Mesenchymal stem cell (in vitro differentiated cells and primary cell): ENCODE data around the gene KRT83.

ENCODE experiments used
- DNase-seq: peaks from one replicate; pipeline ENCODE4 v3.0.0-alpha.2; 2013
- H2AFZ ChIP-seq: one replicate; pipeline ENCODE4 v1.6.1; 2013; ENCODE audit warnings: low read depth, mild to moderate bottlenecking, control low read depth, inconsistent platforms, low read length, moderate library complexity
- H2AK5ac ChIP-seq: 2 replicates; pipeline ENCODE4 v1.6.1; 2013; ENCODE audit warnings: low read length, moderate library complexity, mild to moderate bottlenecking, inconsistent platforms; ENCODE audit not compliant: severe bottlenecking
- H2BK120ac ChIP-seq: one replicate; pipeline ENCODE4 v1.6.1; 2013; ENCODE audit warnings: low read depth, mild to moderate bottlenecking, inconsistent platforms, low read length, moderate library complexity
- H2BK12ac ChIP-seq, 2 experiments: one replicate each; pipeline ENCODE4 v1.6.1; 2013; ENCODE audit warnings: inconsistent platforms in 2 of 2, low read length in 2 of 2, mild to moderate bottlenecking in 2 of 2, moderate library complexity in 2 of 2, control low read depth in 1 of 2
- H2BK15ac ChIP-seq: one replicate; pipeline ENCODE4 v1.6.1; 2013; ENCODE audit warnings: mild to moderate bottlenecking, low read depth, inconsistent platforms; ENCODE audit not compliant: poor library complexity, severe bottlenecking
- H2BK5ac ChIP-seq: 2 replicates; pipeline ENCODE4 v1.6.1; 2013; ENCODE audit warnings: low read depth, mild to moderate bottlenecking, low read length, control low read depth, inconsistent platforms; ENCODE audit not compliant: poor library complexity, severe bottlenecking
- H3K14ac ChIP-seq, 2 experiments: one replicate each; pipeline ENCODE4 v1.6.1; 2013; ENCODE audit warnings: inconsistent platforms in 2 of 2, low read length in 2 of 2, control low read depth in 1 of 2, mild to moderate bottlenecking in 1 of 2, moderate library complexity in 1 of 2
- H3K18ac ChIP-seq, 2 experiments: one replicate each; pipeline ENCODE4 v1.6.1; 2013; ENCODE audit warnings: inconsistent platforms in 2 of 2, low read length in 2 of 2, control low read depth in 1 of 2, low read depth in 1 of 2, mild to moderate bottlenecking in 1 of 2
- H3K23ac ChIP-seq, 2 experiments: one replicate each; pipeline ENCODE4 v1.6.1; 2013; ENCODE audit warnings: inconsistent platforms in 2 of 2, low read length in 2 of 2, mild to moderate bottlenecking in 2 of 2, moderate library complexity in 2 of 2, control low read depth in 1 of 2
- H3K27ac ChIP-seq: 2 replicates; pipeline ENCODE4 v1.5.1; 2013; ENCODE audit warnings: mild to moderate bottlenecking, moderate library complexity, low read length, control low read depth, inconsistent platforms; ENCODE audit not compliant: poor library complexity, severe bottlenecking
- H3K27me3 ChIP-seq, 2 experiments: 2 replicates each; pipeline versions ENCODE4 v1.6.1 to v1.7.0; 2013; ENCODE audit warnings: low read length in 2 of 2, mild to moderate bottlenecking in 2 of 2, moderate library complexity in 2 of 2, control low read depth in 1 of 2, inconsistent platforms in 1 of 2; ENCODE audit not compliant: control insufficient read depth in 1 of 2, insufficient read depth in 1 of 2
- H3K36me3 ChIP-seq, 2 experiments: 2 replicates each; pipeline versions ENCODE4 v1.6.1 to v1.7.0; 2013; ENCODE audit warnings: low read length in 2 of 2, control low read depth in 1 of 2, inconsistent platforms in 1 of 2, low read depth in 1 of 2, mild to moderate bottlenecking in 1 of 2; ENCODE audit not compliant: insufficient read depth in 2 of 2, control insufficient read depth in 1 of 2
- H3K4ac ChIP-seq, 2 experiments: one replicate each; pipeline ENCODE4 v1.6.1; 2013; ENCODE audit warnings: inconsistent platforms in 2 of 2, low read length in 2 of 2, mild to moderate bottlenecking in 2 of 2, moderate library complexity in 2 of 2, control low read depth in 1 of 2, low read depth in 1 of 2
- H3K4me1 ChIP-seq: 2 replicates; pipeline ENCODE4 v1.6.1; 2013; ENCODE audit warnings: low read depth, low read length, control low read depth; ENCODE audit not compliant: control insufficient read depth, insufficient read depth
- H3K4me2 ChIP-seq: 2 replicates; pipeline ENCODE4 v1.6.1; 2013; ENCODE audit warnings: low read length, mild to moderate bottlenecking, inconsistent platforms; ENCODE audit not compliant: poor library complexity, severe bottlenecking
- H3K4me3 ChIP-seq, 2 experiments: 2 replicates each; pipeline versions ENCODE4 v1.5.1 to v1.7.0; 2013; ENCODE audit warnings: low read length in 2 of 2, mild to moderate bottlenecking in 2 of 2, control low read depth in 1 of 2, low read depth in 1 of 2; ENCODE audit not compliant: insufficient read depth in 1 of 2
- H3K79me1 ChIP-seq: replicated peaks from 2 replicates; pipeline ENCODE4 v1.6.1; 2013; ENCODE audit warnings: mild to moderate bottlenecking, control low read depth, low read length, inconsistent platforms; ENCODE audit not compliant: poor library complexity, severe bottlenecking
- H3K9ac ChIP-seq: 2 replicates; pipeline ENCODE4 v1.7.0; 2013; ENCODE audit warnings: mild to moderate bottlenecking, low read length, moderate library complexity
- H3K9me3 ChIP-seq: 2 replicates; pipeline ENCODE4 v1.7.0; 2013; ENCODE audit warnings: mild to moderate bottlenecking, low read length; ENCODE audit not compliant: control insufficient read depth
- H4K8ac ChIP-seq: one replicate; pipeline ENCODE4 v1.6.1; 2013; ENCODE audit warnings: inconsistent platforms, mild to moderate bottlenecking, low read length, moderate library complexity
- H4K91ac ChIP-seq: one replicate; pipeline ENCODE4 v1.6.1; 2013; ENCODE audit warnings: mild to moderate bottlenecking, low read length, inconsistent platforms
- WGBS: methylation state at CpG from one replicate; pipeline ENCODE4 v1.1.7; 2013; ENCODE audit warnings: mixed read lengths; 5-methylcytosine and 5-hydroxymethylcytosine counted together

Gene KRT83

GRCh38 chr12:52285172-52285745, 35.9 kb downstream of the KRT83 start:
- Histone ChIP-seq H2BK120ac (no peak overlapping the region), H4K91ac (peak overlapping the region; percentile 27), H2BK12ac (no peak overlapping the region), H3K27me3 (peaks cover 0 to 2% of the 10 kb centered on the region in 2 experiments), H3K18ac (no peak overlapping the region), H2BK5ac (no peak overlapping the region), H3K4me2 (no peak overlapping the region), H2AK5ac (no peak overlapping the region), H3K79me1 (no peaks in the 10 kb centered on the region), H3K23ac (no peak overlapping the region), H4K8ac (no peak overlapping the region), H2AFZ (no peak overlapping the region), H3K4me3 (no peak overlapping the region), H3K4ac (no peak overlapping the region), H3K27ac (no peak overlapping the region), H3K36me3 (no peaks in the 10 kb centered on the region), H2BK15ac (no peak overlapping the region), H3K4me1 (peaks cover 11% of the 10 kb centered on the region), H3K14ac (no peak overlapping the region), H3K9ac (no peak overlapping the region), H3K9me3 (no peaks in the 10 kb centered on the region)
- DNase-seq, result no peak
- WGBS, result 60% methylated on average over 1 of the region's 2 CpGs

GRCh38 chr12:52284562-52285171, 36.5 kb downstream of the KRT83 start:
- no peak overlapping the region for H3K18ac ChIP-seq
- WGBS, result 80% methylated on average over 2 of the region's 4 CpGs

DNA sequence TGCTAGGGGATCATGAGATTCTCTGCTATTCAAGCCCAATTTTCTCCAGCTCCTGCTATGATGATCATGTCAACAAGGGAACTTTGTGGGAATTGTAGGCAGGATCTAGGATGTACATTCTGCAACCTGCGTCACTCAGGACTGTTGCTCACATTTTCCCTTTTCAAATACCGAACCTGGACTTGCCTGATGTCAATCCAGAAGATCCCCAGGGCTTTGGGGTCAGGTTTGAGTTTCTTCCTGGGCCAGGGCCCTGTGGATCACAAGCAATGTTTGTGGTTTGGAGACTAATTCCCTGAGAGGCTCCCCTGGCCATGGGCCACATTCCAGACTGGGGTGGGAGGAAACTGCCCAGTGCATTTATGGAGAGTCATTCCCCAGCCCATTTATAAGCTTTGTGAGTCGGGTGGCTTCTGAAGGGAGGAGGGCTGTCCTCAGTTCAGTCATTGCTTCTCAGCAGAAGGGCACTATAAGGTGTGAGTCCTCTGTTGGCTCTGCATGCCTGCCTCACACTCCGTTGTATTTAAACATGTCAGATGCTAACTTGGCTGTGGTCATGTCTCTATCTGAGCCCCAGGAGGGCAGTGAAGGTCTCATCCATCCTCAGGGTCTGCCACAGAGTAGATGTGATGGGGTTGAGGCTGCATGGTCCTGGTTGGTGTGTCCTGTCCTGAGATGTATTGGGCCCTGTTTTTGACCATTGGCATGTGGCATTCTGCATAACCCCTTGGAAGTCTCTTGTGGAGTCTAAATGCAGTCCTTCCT, 40.2 kb downstream of the KRT83 start:
- Histone ChIP-seq H4K91ac (peak overlapping the region; percentile 59), H3K36me3 (no peaks in the 10 kb centered on the region), H3K4me2 (no peak overlapping the region), H2BK12ac (peak overlapping the region in 1 of 2 experiments; percentile 18), H2AFZ (no peak overlapping the region), H3K27me3 (peaks cover 0 to 23% of the 10 kb centered on the region in 2 experiments), H3K14ac (no peak overlapping the region), H3K9ac (peak overlapping the region; percentile 87), H2BK5ac (peak overlapping the region; percentile 15), H3K4me3 (peak overlapping the region in 1 of 2 experiments; percentile 10), H2AK5ac (peak overlapping the region; percentile 99), H3K23ac (no peak overlapping the region), H3K9me3 (no peaks in the 10 kb centered on the region), H3K18ac (peak overlapping the region in 1 of 2 experiments; percentile 57), H3K79me1 (no peaks in the 10 kb centered on the region), H4K8ac (peak overlapping the region; percentile 19), H3K4ac (no peak overlapping the region), H3K4me1 (peaks cover 29% of the 10 kb centered on the region), H3K27ac (peak overlapping the region; percentile 80), H2BK15ac (no peak overlapping the region), H2BK120ac (no peak overlapping the region)
- peak; percentile 94 for DNase-seq
- 38% methylated on average over 4 of the region's 4 CpGs for WGBS

More at GRCh38 chr12:52284562-52285171, 36.5 kb downstream of the KRT83 start:
- H3K27me3 ChIP-seq, result peaks cover 0 to 2% of the 10 kb centered on the region in 2 experiments
- no peak overlapping the region for H3K4ac ChIP-seq
- no peaks in the 10 kb centered on the region for H3K9me3 ChIP-seq
- H2BK15ac ChIP-seq, result no peak overlapping the region
- H3K9ac ChIP-seq, result no peak overlapping the region
- no peak overlapping the region for H3K4me3 ChIP-seq
- H2BK120ac ChIP-seq, result no peak overlapping the region
- H3K36me3 ChIP-seq, result no peaks in the 10 kb centered on the region
- no peak overlapping the region for H3K4me2 ChIP-seq
- DNase-seq, result no peak
- peaks cover 16% of the 10 kb centered on the region for H3K4me1 ChIP-seq
- no peak overlapping the region for H2BK12ac ChIP-seq
- no peak overlapping the region for H2AFZ ChIP-seq
- H3K79me1 ChIP-seq, result no peaks in the 10 kb centered on the region
- no peak overlapping the region for H2AK5ac ChIP-seq
- no peak overlapping the region for H4K8ac ChIP-seq
- H3K14ac ChIP-seq, result no peak overlapping the region
- no peak overlapping the region for H2BK5ac ChIP-seq
- H3K23ac ChIP-seq, result no peak overlapping the region
- H3K27ac ChIP-seq, result no peak overlapping the region
- no peak overlapping the region for H4K91ac ChIP-seq

GRCh38 chr12:52280319-52280795, 40.8 kb downstream of the KRT83 start:
- Histone ChIP-seq H3K4me2 (no peak overlapping the region), H3K9me3 (no peaks in the 10 kb centered on the region), H3K4ac (no peak overlapping the region), H4K8ac (no peak overlapping the region), H3K36me3 (no peaks in the 10 kb centered on the region), H3K23ac (peak overlapping the region in 1 of 2 experiments; percentile 29), H2BK120ac (no peak overlapping the region), H4K91ac (no peak overlapping the region), H3K27me3 (peaks cover 0 to 29% of the 10 kb centered on the region in 2 experiments), H3K79me1 (no peaks in the 10 kb centered on the region), H2AFZ (no peak overlapping the region), H3K4me1 (peaks cover 28% of the 10 kb centered on the region), H2BK5ac (peak overlapping the region; percentile 45), H2BK15ac (no peak overlapping the region), H3K14ac (no peak overlapping the region), H3K27ac (peak overlapping the region; percentile 80), H2BK12ac (no peak overlapping the region), H3K18ac (no peak overlapping the region), H3K9ac (peak overlapping the region; percentile 87), H3K4me3 (peak overlapping the region in 1 of 2 experiments; percentile 10), H2AK5ac (peak overlapping the region; percentile 96)
- DNase-seq, result peak; percentile 84
- WGBS, result 49% methylated on average over 3 of the region's 3 CpGs
